Measurements from ENCODE around the gene THBS4. TPM values are rescaled to one million over a fixed set of nuclear protein-coding genes. Genes with fewer than 3 reads are reported as not detected.

THBS4 gene
- polyA plus RNA-seq, 1 donor from 2014 or later: 6.3 TPM

Small RNA genes within 50 kb of the gene (small RNA-seq; reads per million reads assigned to genes)
- 0 reads per million in 3 experiments for gene TRMT112P2

Other genes with a start within 250 kb of the THBS4 start
- 19.4 and 20.8 TPM in 2 replicates for gene MTX3, start 44.1 kb upstream of the THBS4 start, polyA plus RNA-seq
- 5.8 TPM in 2 replicates for gene SERINC5, start 220.7 kb downstream of the THBS4 start, polyA plus RNA-seq